ENCODE measurements around the gene MRM2.

MRM2 gene

GRCh38 chr7:2203766-2204300 is 38.2 kb downstream of the MRM2 start:
- no peak for DNase-seq (ENCODE audit: low read depth in 3 of 3)

DNA sequence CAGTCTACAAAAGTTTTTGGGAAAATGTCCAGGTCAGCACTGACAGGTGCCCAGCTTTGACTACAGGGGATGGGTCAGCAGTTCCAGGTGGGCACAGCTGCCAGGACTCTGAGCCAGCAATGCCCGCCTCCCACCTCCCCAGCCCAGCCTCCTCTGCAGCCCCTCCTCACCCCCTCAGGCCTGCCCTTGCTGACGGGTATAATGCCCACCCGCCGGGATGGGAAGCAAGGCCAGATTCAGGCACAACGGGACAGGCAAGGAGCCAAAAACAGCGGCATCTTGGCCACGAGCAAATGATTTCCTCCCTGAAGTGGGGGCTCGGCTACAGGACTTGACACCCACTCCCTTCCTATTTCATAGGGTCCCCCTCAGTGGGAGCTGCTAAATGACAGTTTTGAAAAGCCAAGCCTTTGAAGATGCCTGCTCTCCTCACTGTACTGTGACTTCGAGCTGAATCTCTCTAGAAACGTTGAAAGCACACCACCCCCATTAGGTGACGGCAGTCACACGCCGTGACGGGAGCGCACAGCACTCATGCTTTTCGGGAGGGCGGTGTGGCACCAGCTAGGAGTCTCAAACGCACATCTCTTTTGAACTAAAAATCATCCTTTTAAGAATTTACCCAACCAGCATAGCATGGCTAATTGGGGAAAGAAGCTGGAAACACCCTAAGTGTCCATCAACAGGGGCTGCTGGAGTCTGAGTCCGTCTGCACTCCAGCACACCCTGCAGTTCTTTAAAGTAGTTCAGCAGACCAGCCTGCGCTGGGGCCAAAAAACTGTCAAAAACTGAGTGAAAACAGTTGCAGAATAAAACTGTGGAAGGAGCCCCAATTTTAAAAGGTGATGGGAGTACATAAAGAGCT is 38.9 kb downstream of the MRM2 start:
- DNase-seq (ENCODE audit: low read depth in 3 of 3) = no peak

DNA sequence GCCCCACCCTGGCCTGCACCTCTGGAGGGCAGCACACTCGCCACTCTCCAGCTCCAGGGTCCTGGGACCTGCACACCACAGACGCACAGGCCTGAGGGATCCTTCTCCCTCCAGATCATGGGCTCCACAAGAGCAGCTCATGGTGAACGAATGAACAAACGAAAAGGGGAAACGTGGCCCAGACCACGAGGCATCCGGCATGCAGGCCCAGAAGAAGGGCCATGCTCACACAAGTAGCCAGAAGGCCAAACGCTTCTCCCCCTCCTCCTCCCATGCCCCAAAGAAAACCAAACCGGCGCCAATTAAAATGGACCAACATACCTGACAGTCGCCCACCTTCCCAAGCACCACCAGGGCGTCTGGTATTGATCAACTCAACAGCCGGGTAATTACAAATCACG is 39.6 kb downstream of the MRM2 start:
- DNase-seq (ENCODE audit: low read depth in 3 of 3) = no peak

DNA sequence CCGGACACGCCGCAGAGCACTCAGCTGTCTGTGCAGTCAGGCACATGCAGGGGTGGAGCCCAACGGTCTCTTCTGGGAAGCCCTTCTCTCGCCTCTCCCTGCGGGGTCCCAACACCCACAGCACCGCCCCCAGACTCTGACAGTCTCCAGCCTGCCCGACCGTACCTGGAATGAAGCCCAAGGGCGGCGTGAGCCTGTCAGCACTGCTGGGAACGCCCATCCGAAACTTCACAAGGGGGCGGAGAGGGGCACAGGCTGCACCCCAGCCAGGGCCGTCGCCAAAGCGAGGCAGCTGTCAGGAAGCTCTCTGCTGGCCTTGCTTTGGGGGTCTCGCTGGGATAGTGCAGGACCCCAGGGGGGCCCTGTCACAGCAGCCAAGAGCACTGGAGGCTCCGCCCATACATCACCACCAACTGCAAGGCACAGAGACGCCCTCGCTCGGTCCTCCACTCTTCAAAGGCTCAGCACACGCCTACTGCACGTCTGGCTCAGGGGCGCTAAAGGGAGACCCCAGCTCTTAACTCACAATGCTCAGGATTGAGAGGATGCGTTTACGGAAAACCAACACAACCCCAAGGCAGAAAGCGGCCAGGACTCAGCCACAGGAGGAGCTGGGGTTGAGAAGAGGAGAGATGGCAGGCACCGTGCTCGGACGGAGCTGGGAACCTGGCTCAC is 40.2 kb downstream of the MRM2 start:
- no peak for DNase-seq (ENCODE audit: low read depth in 3 of 3)

DNA sequence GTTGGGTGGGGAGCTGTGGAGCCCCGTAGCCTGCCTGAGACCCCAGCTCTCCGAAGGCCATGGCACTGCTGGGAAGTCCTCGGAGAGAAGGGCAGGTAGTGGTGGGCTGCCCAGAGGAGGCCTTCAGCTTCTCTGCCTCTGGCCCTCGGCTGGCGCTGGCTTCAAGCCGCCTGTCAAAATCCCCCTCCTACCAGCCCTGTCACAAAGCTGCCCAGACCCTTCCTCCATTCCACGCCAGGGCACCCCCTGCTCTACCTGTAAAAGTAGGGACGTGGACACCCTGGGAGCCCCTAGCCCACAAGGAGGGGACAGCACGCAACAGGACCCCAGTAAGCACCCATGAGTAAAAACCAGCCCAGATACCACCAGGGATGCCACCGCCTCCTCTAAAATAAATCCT is 40.9 kb downstream of the MRM2 start:
- no peak for DNase-seq (ENCODE audit: low read depth in 3 of 3)

DNA sequence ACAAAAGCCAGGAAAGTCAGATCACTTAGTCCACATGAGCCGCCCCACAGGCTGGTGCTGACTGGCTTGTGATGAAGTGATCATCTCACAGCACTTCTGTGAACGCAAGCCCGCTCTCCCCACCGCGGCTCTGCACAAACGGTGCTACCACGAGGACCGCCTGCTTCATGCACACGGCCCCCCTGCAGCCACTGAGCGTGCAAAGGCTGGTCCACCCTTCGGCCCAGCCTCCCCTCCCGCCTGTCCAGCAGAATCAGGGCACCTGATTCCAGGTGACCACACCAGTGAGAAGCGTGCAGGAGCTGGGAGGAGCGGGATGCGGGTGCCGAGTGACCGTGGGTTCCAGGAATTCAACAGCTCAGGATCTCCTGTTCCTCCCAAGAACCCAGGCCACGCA is 41.4 kb downstream of the MRM2 start:
- DNase-seq (ENCODE audit: low read depth in 3 of 3) = no peak

- no peak for DNase-seq (ENCODE audit: low read depth in 3 of 3)
These were observed 41.9 kb downstream of the MRM2 start for GRCh38 chr7:2199956-2200583.

DNA sequence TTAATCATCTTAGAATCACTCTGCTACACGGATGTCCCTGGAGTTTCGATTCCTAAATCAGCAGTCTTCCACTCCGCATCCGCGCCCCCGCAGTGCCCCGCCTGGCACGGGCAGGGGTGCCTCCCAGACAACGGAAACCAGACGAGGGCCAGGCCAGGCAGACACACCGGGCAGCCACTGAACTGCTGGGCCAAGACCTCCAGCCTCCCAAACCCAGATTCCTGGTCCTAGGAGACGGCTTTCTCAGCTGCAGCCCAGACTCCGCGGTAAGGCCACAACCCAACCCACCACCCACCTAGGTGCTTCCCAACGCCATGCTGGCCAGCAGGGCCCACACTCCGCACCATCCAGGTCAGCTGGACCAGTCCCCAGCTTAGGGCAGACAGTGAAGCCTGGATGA is 42.5 kb downstream of the MRM2 start:
- DNase-seq (ENCODE audit: low read depth in 3 of 3) = no peak

GRCh38 chr7:2198760-2199159 is 43.2 kb downstream of the MRM2 start:
- no peak for DNase-seq (ENCODE audit: low read depth in 3 of 3)

DNA sequence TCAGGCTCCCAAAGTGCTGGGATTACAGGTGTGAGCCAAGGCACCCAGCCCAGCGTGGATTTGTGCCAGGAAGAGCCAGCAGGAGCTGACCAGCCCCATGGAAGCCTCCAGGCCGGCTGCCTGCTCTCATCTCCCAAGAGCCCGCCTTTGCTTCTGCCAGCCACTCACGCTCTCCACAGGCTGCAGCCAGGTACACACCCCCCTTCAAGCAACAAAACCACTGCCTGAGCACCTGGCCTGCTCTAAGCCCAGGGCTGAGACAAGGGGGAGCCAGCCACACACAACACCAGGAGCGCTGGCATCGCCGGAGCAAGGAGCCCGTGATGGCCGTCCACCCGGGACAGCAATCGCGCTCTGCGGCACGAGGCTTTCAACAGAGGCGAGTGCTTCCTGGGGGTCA is 43.8 kb downstream of the MRM2 start:
- no peak for DNase-seq (ENCODE audit: low read depth in 3 of 3)

DNA sequence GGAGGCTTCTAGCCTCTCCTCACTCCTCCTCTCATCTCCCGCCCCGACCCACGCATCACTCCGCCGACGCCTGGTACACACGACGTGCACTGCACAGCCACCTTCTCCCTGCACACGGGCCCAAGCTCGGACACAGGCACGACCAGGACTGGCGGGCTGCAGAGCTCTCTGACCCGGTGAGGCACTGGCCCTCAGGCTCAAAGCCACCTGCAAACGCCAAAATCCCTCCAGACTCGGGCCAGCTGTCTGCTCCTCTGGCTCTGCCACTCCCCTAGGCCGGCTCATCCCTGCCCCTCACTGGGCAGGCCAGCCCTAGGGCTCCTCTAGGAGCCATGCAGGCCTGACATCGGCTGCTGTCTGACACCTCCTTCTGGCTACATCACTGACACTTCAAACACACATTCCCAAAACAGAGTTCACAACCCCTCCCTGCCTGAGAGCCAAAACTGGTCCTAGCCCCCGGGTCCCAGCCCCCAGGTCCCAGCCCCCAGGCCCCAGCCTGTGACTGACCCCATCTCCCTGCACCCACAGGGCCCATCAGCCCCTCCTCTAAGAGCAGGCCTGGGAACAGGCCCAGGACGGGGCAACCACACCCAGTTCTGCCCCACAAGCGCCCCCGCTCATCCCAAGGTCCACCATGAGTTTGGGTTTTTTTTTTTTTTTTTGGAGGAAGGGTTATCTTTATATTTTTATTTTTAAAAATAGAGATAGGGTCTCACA is 44.4 kb downstream of the MRM2 start:
- DNase-seq (ENCODE audit: low read depth in 3 of 3) = no peak

DNA sequence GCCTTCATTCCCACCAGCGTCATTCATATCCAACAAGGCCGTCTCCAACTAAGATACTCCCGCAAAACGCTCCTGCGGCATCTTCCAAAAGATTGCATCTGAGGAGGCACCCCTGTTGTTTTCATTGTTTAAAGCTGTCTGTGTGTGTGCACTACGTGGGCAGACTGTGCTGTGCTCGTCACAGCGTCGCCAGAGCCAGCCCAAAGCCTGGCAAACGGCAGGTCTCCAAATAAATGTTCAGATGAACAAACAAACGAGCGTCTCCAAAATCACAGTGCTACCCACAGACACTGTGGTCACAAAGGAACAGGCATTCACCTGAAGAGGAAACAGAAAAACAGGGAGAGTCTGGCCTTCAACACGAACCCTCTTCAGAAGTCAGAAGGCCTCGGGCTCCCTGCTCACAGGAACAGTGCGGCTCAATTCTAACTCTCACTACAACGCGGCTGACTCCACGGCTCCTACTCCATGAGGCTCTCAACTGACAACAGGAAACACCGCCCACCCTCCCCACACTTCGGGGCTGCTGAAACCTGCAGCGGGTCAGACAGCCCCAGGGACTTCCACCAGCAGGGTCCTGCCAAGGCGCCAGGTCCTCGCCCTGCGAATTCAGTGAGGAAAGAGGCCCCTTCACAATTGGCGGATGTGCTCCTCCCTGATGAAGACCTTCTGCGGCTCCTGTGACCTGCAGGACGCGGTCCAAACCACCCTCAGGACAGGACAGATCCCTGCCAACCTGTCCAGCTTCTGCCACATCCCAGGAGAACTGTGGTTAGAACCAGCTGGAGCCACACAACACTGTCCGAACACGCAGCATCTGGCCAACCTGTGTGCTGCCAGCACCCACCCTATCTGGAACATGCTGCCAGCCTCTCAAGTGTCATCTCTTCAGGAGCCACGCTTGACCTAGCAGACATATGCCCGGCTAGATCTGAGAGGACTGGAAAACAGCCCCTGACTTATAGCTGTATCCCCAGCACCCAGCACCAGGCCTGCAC is 45.3 kb downstream of the MRM2 start:
- no peak for DNase-seq (ENCODE audit: low read depth in 3 of 3)

DNA sequence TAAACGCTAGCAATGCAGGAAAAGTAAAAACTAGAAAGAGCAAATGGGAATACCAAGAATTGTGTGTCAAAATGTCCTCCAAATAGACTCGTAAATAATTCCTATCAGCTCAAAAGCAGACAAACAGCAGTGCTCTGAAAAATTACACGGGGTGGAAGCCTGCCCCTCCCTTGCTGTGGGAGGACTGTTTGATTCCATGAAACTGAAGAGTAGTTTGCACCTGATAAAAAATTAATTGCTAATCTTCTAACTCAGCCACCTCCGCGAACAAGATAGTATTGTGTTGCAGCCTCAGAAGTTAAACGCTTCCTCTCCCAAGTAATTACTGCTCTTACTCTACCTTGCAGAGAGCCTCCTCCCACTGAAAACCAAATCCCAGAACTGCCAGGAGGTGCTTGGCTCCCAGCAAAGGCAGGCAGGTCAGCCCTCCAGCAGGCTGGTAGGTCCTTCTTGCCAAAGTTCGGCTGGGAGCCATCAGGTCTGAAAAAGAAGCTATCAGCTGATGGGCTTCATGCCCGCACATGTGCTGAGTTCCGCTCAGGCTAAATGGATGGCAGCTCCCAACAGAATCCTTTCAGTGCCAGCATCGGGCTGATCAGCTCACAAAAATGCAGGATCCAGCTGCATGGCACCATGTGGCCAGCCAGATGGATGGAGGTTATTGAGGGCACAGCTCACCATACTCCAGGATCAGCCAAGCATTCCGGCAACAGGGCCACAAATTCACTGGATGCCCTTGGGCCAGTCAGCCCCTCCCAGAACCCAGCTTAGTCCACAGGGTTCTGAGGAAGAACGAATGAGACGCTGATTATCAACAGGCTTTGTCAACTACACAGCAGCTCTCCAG is 46.4 kb downstream of the MRM2 start:
- DNase-seq (ENCODE audit: low read depth in 3 of 3) = no peak

- DNase-seq (ENCODE audit: low read depth in 3 of 3) = no peak
These were observed 48.3 kb downstream of the MRM2 start for GRCh38 chr7:2193575-2194305.

- no peak for DNase-seq (ENCODE audit: low read depth in 3 of 3)
These were observed 49.0 kb downstream of the MRM2 start for GRCh38 chr7:2192831-2193534.

DNA sequence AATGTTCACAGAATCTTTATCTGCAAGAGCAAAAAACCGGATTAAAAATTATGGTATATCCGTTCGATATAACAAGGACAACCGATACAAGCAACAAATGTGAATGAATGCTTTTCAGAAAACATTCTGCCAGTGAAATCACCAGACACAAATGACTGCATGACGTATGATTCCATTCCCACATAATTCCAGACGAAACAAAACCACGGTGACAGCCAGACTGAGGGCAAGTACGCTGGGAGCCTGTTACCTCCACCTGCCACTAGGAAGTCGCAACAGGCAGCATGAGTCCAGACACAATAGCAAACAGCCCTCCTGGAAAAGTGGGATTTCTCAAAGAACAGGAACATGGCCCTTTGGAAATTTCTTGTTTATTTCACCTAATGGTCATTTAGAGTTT is 51.0 kb downstream of the MRM2 start:
- DNase-seq (ENCODE audit: low read depth in 3 of 3) = no peak

- DNase-seq (ENCODE audit: low read depth in 3 of 3) = no peak
These were observed 51.5 kb downstream of the MRM2 start for GRCh38 chr7:2190531-2190930.

- no peak for DNase-seq (ENCODE audit: low read depth in 3 of 3)
These were observed 55.8 kb downstream of the MRM2 start for GRCh38 chr7:2186166-2186565.
